Prostate gland (tissue), 2 donors: Measurements from ENCODE around the gene BRD1. TPM values are rescaled to one million over a fixed set of nuclear protein-coding genes. Genes with fewer than 3 reads are reported as not detected.

ENCODE experiments used
- DNase-seq: peaks from one replicate; pipeline ENCODE4 v3.0.0-alpha.2; 2019; ENCODE audit warnings: low spot score
- H3K27ac ChIP-seq, 2 donors: fragments of 200-600 bp; sonication (generic); 2 replicates each; pipeline ENCODE4 v1.5.1; 2017 to 2019
- H3K27me3 ChIP-seq: fragments of 200-600 bp; sonication (generic); replicated peaks from 2 replicates; pipeline ENCODE4 v1.5.1; 2019; ENCODE audit not compliant: insufficient read depth
- H3K36me3 ChIP-seq, 2 donors: fragments of 200-600 bp; sonication (generic); 1 replicate in 1 of 2; 2 replicates in 1 of 2; pipeline versions ENCODE4 v1.5.1 to v1.8.1; 2017 to 2019
- H3K4me1 ChIP-seq: fragments of 200-600 bp; sonication (generic); replicated peaks from 2 replicates; pipeline ENCODE4 v1.5.1; 2019
- H3K4me3 ChIP-seq, 2 donors: fragments of 200-600 bp; sonication (generic); 2 replicates each; pipeline ENCODE4 v1.5.1; 2017 to 2019
- H3K9me3 ChIP-seq: fragments of 200-600 bp; sonication (generic); 2 replicates; pipeline ENCODE4 v1.5.1; 2017
- CTCF ChIP-seq, 4 experiments: fragments of 200-600 bp in 2 of 4; fragments of 450-650 bp in 2 of 4; sonication (generic) in 2 of 4; IDR thresholded peaks; 1 replicate in 3 of 4; 2 replicates in 1 of 4; pipeline ENCODE4 v1.5.1; 2016 to 2019; ENCODE audit warnings: antibody characterized with exemption in 4 of 4, mild to moderate bottlenecking in 2 of 4, moderate library complexity in 2 of 4
- POLR2A ChIP-seq: fragments of 450-650 bp; IDR thresholded peaks from one replicate; pipeline ENCODE4 v1.6.1; 2016; ENCODE audit warnings: antibody characterized with exemption, mild to moderate bottlenecking
- POLR2AphosphoS5 ChIP-seq: sonication (generic); formaldehyde crosslinking; IDR thresholded peaks from one replicate; pipeline ENCODE4 v1.6.1; 2017; ENCODE audit warnings: antibody characterized with exemption
- WGBS: methylation state at CpG from one replicate; pipeline ENCODE4 v1.1.5; 2018; 5-methylcytosine and 5-hydroxymethylcytosine counted together
- intact Hi-C: fragments of 100-400 bp; cut with DNase I; formaldehyde crosslinking; loops from one replicate; pipeline ENCODE4 v1.14.2; 2022
- total RNA-seq, 2 donors: library from RNA; depleted of rRNA; stranded (reverse); fragments of >200 nt; gene quantifications; one replicate each; pipeline ENCODE4 v1.1.0, GENCODE V29; 2016

The BRD1 gene
- total RNA-seq, 2 donors from 2014 or later: 40.3 to 74.2 TPM

GRCh38 chr22:49775191-49775866, 52.3 kb downstream of the BRD1 start:
- Histone ChIP-seq H3K4me3 (no peak overlapping the region), H3K36me3 (peaks cover 4 to 15% of the 10 kb centered on the region in 2 donors)
- intact Hi-C loops: no loop called here

GRCh38 chr22:49774499-49775151, 53.0 kb downstream of the BRD1 start:
- H3K27me3 ChIP-seq: no peaks in the 10 kb centered on the region
- no peak overlapping the region for H3K27ac ChIP-seq
- no peaks in the 10 kb centered on the region for H3K9me3 ChIP-seq
- H3K4me3 ChIP-seq: no peak overlapping the region
- 83% methylated on average over 21 of the region's 21 CpGs for WGBS
- peaks cover 4 to 15% of the 10 kb centered on the region in 2 donors for H3K36me3 ChIP-seq
- DNase-seq: no peak
- TF ChIP-seq CTCF (IDR thresholded peaks at IDR 0.05) (no peak), POLR2AphosphoS5 (no peak), POLR2A (no peak)
- intact Hi-C loops: no loop called here
- no peaks in the 10 kb centered on the region for H3K4me1 ChIP-seq

More at GRCh38 chr22:49775191-49775866, 52.3 kb downstream of the BRD1 start:
- H3K9me3 ChIP-seq: no peaks in the 10 kb centered on the region
- 95% methylated on average over 26 of the region's 26 CpGs for WGBS
- DNase-seq: no peak
- no peak for TF ChIP-seq POLR2AphosphoS5
- no peak for TF ChIP-seq CTCF (IDR thresholded peaks at IDR 0.05)
- no peak for TF ChIP-seq POLR2A
- H3K27me3 ChIP-seq: no peaks in the 10 kb centered on the region
- no peaks in the 10 kb centered on the region for H3K4me1 ChIP-seq
- H3K27ac ChIP-seq: no peak overlapping the region

DNA sequence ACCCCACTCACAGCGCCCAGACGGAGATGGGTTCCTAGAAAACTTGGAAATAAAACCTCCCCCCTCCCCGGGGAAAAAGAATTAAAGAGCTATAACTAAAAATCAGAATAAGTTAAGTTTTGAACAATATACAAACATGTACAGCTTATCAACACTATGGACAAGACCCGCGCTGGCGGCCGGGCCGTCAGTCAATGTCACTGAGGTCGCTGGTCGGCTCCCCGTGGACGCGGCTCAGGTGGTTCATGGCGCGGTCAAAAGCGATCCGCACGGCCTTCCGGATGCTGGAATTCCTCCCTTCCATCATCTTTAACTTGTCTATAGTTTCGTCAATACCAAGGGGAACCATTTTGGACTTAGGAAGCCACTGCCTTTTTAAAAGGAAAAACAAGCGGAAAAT, 53.6 kb downstream of the BRD1 start:
- WGBS: 94% methylated on average over 21 of the region's 21 CpGs

GRCh38 chr22:49773531-49773930, 54.1 kb downstream of the BRD1 start:
- Histone ChIP-seq H3K36me3 (peaks cover 4 to 15% of the 10 kb centered on the region in 2 donors), H3K4me3 (no peak overlapping the region), H3K9me3 (no peaks in the 10 kb centered on the region), H3K27me3 (no peaks in the 10 kb centered on the region), H3K27ac (no peak overlapping the region), H3K4me1 (no peaks in the 10 kb centered on the region)
- no peak for DNase-seq
- intact Hi-C loops: no loop called here
- TF ChIP-seq CTCF (IDR thresholded peaks at IDR 0.05): no peak
- TF ChIP-seq POLR2AphosphoS5: no peak
- no peak for TF ChIP-seq POLR2A
- WGBS: 81% methylated on average over 11 of the region's 11 CpGs

More for the DNA sequence above, 53.6 kb downstream of the BRD1 start:
- Histone ChIP-seq H3K9me3 (no peaks in the 10 kb centered on the region), H3K27ac (no peak overlapping the region), H3K36me3 (peaks cover 4 to 15% of the 10 kb centered on the region in 2 donors), H3K4me3 (no peak overlapping the region), H3K27me3 (no peaks in the 10 kb centered on the region), H3K4me1 (no peaks in the 10 kb centered on the region)
- intact Hi-C loops: no loop called here
- DNase-seq: no peak
- TF ChIP-seq POLR2A: no peak
- no peak for TF ChIP-seq CTCF (IDR thresholded peaks at IDR 0.05)
- TF ChIP-seq POLR2AphosphoS5: no peak

DNA sequence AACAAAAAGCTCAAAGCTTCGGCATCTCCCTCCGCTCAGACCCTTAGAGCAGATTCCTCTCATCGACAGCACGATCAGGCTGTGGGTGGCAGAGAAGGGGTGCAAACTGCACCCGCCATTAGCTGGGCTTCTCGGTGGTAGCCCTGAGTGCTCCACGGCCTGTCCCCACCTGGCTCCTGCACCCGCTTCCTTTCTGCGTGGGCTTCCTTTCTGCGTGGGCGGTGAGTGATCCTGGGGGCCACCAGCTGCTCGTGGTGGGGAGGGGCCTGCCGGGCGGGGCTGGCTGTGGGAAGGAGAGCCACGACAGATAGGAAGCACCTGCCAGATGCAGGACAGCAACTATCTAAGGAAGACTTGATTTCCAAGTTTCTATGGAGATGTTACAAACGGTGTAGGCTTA, 55.0 kb downstream of the BRD1 start:
- Histone ChIP-seq H3K4me3 (no peak overlapping the region), H3K4me1 (no peaks in the 10 kb centered on the region), H3K36me3 (peaks cover 4 to 15% of the 10 kb centered on the region in 2 donors), H3K9me3 (no peaks in the 10 kb centered on the region), H3K27ac (no peak overlapping the region), H3K27me3 (no peaks in the 10 kb centered on the region)
- no peak for DNase-seq
- no peak for TF ChIP-seq POLR2AphosphoS5
- TF ChIP-seq POLR2A: no peak
- no peak for TF ChIP-seq CTCF (IDR thresholded peaks at IDR 0.05)
- intact Hi-C loops: no loop called here
- WGBS: 78% methylated on average over 16 of the region's 16 CpGs
